SJCRH30 (cell line): ENCODE results near the gene RNF180. TPM values are rescaled to one million over a fixed set of nuclear protein-coding genes. Genes with fewer than 3 reads are reported as not detected.

Experiments used
- DNase-seq, 2 experiments: peaks; one replicate each; pipeline ENCODE4 v3.0.0-alpha.2; 2015 to 2020
- H3K27ac ChIP-seq: fragments of 250-450 bp; sonication (Bioruptor Pico); 2 replicates; pipeline ENCODE4 v1.5.1; 2020; ENCODE audit warnings: mild to moderate bottlenecking, moderate library complexity
- H3K27me3 ChIP-seq: fragments of 250-450 bp; sonication (Bioruptor Pico); 2 replicates; pipeline ENCODE4 v1.5.1; 2020; ENCODE audit warnings: mild to moderate bottlenecking, moderate library complexity
- H3K36me3 ChIP-seq: fragments of 250-450 bp; sonication (Bioruptor Pico); 2 replicates; pipeline ENCODE4 v1.5.1; 2020; ENCODE audit warnings: mild to moderate bottlenecking, moderate library complexity
- H3K4me1 ChIP-seq: fragments of 250-450 bp; sonication (Bioruptor Pico); 2 replicates; pipeline ENCODE4 v1.5.1; 2020; ENCODE audit warnings: mild to moderate bottlenecking, moderate library complexity
- H3K4me3 ChIP-seq: fragments of 250-450 bp; sonication (Bioruptor Pico); 2 replicates; pipeline ENCODE4 v1.5.1; 2020; ENCODE audit warnings: mild to moderate bottlenecking, moderate library complexity
- H3K9me3 ChIP-seq: fragments of 250-450 bp; sonication (Bioruptor Pico); replicated peaks from 2 replicates; pipeline ENCODE4 v1.5.1; 2020; ENCODE audit warnings: mild to moderate bottlenecking, moderate library complexity
- total RNA-seq: library from RNA; depleted of rRNA; stranded (reverse); fragments of >200 nt; shearing (Covaris generic); gene quantifications from 2 replicates; pipeline ENCODE4 v1.2.3, GENCODE V29; 2014; rRNA removed

RNF180 gene, protein sequence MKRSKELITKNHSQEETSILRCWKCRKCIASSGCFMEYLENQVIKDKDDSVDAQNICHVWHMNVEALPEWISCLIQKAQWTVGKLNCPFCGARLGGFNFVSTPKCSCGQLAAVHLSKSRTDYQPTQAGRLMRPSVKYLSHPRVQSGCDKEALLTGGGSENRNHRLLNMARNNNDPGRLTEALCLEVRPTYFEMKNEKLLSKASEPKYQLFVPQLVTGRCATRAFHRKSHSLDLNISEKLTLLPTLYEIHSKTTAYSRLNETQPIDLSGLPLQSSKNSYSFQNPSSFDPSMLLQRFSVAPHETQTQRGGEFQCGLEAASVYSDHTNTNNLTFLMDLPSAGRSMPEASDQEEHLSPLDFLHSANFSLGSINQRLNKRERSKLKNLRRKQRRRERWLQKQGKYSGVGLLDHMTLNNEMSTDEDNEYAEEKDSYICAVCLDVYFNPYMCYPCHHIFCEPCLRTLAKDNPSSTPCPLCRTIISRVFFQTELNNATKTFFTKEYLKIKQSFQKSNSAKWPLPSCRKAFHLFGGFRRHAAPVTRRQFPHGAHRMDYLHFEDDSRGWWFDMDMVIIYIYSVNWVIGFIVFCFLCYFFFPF
- 0.41 and 0.65 TPM in 2 replicates for total RNA-seq

DNA sequence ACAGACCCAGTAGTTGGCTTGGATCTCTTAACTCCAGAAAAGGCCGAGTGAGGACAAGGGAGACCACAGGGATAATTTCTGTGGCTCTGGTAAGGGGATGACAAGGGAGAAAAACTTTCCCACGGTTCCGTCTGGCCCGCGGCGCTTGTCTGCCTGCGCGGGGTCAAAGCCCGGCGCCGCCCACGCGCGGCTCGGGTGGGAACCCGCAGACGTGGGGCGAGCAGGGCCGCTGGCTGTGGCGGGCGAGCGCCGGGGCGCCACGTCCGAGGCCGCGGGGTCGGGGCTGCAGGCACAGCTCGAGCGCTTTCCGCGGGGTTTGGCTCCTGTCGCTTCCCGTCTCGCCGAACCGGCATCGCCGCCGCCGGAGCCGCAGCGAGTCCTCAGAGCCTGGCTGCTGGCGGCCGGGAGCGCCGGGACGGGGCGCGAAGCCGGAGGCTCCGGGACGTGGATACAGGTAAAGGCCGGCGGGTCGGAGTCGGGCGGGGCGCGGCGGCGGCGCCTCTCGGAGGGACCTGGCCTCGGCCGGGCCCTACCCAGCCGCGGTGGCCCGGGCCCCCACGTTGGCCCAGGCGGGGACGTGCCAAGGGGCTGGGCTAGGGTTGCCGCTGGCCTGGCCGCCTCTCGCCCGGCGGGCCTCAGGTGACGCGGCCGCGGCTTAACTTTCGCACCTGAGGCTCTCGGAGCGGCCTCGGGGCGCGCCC, at the start of gene RNF180:
RNF180 (plus strand) TSS at position 344 of the 701 bp plus-strand sequence. CDS start 34,965 bp downstream, outside the sequence.
- Histone ChIP-seq H3K9me3 (no peaks in the 10 kb centered on the region), H3K4me1 (no peaks in the 10 kb centered on the region), H3K4me3 (no peak within 1 kb of the TSS), H3K27ac (no peak within 1 kb of the TSS), H3K27me3 (no peaks in the 10 kb centered on the region), H3K36me3 (no peaks in the 10 kb centered on the region)
- DNase-seq = no peak

DNA sequence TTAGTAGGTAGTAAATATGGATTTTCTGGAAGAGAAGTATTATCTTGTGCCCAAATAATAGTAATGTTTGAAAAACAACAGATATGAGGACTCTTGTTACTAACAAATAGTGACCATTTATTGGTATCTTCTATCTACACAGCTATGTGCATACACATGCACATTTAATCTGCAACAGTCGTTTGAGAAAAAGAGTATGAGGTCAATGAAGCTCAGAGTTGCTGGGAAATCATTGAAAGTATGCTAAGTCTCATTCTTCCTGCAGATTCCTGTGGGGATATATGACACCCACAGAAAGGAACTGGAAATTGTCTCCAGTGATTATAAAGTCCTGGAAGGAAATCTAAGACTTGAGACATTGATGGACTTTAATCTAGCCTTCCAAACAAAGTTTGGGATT, 40.1 kb upstream of the RNF180 start:
- 0 out of 2 replicates have a peak, but pooled peaks cover 1% of the 10 kb centered on the region for H3K27me3 ChIP-seq
- no peaks in the 10 kb centered on the region for H3K9me3 ChIP-seq
- no peaks in the 10 kb centered on the region for H3K4me1 ChIP-seq
- no peak for DNase-seq
- no peak overlapping the region for H3K27ac ChIP-seq
- H3K4me3 ChIP-seq = no peak overlapping the region
- no peaks in the 10 kb centered on the region for H3K36me3 ChIP-seq

DNA sequence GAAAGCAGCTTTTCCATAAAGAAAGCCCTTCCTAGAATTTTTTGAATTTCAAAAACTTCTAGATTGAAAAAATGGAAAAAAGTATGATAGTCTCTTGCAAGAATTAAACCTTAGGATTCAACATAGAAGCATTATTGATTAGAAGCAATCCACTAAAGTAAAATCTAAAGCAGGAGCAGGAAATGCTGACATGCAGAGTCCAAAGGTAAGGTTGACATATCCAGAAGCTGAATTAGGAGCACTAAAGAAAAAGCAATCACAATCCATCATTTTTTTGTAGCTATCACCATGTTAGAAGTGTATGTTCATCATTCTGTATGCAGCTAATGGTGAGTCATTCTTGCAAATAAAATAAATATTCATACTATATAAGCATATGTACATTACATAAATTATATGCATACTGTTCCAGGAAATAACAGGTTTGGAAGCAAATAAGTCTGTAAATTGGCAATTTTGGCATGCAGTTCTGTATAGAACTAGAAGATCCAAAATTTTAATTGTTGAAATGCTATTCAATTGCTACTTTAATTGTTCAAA, 39.4 kb upstream of the RNF180 start:
- no peak overlapping the region for H3K4me3 ChIP-seq
- no peaks in the 10 kb centered on the region for H3K27me3 ChIP-seq
- no peak for DNase-seq
- H3K4me1 ChIP-seq = no peaks in the 10 kb centered on the region
- no peaks in the 10 kb centered on the region for H3K9me3 ChIP-seq
- no peaks in the 10 kb centered on the region for H3K36me3 ChIP-seq
- no peak overlapping the region for H3K27ac ChIP-seq

DNA sequence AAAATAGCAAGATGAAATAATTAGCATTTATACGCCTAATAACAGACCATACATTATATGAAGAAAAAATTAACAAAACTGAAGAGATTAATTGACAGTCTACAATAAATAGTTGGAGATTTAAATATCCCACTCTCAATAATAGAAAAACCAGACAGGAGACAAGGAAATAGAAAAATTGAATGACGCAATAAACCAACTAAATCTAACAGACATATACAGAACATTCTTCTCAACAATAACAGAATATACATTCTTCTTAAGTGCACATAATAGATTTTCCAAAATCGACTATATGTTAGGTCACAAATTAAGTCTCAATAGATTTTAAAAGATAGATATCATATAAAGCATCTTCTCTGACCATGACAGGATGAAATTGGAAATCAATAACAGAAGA, 25.6 kb upstream of the RNF180 start:
- no peak overlapping the region for H3K4me3 ChIP-seq
- no peak for DNase-seq
- H3K27ac ChIP-seq = no peak overlapping the region
- H3K36me3 ChIP-seq = no peaks in the 10 kb centered on the region
- no peaks in the 10 kb centered on the region; the same call in 1 of the 2 replicates for H3K4me1 ChIP-seq
- no peaks in the 10 kb centered on the region for H3K9me3 ChIP-seq
- H3K27me3 ChIP-seq = no peaks in the 10 kb centered on the region

DNA sequence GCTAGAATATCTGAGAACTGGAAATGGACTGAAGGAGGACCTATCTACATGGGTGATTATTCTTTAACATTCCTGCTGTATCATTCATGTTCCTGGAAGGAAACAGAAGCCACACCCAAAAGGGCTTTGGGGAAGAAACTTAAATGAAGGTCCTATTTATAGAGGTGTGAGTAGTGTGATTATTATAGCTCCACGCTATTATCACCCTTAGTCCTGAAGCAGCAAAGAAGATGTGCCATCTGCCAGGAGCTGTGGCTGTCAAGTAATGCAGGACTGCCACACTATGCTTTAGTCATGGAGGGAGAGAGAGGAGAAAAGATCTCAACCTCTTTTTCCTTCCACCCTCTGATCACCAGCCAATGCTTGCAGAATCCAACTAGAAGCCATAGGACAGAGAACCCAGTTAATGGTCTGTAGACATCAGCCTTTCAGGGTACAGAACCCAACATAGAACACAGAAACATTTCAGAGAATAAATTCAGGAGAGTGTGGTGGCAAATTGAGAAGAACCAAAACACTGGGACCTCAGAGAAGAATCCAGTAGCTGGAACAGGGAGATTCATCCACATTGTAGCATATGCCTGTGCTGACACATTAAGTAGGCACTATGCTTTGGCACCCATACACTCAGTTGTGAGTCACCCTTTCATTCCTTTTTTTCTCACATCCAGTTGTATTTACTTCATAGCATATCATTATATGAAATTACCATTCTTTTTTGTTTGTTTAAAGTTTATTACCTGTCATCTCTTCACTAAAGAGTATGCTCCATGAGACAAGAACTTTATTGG, 21.0 kb upstream of the RNF180 start:
- Histone ChIP-seq H3K36me3 (no peaks in the 10 kb centered on the region), H3K27ac (no peak overlapping the region), H3K4me1 (no peaks in the 10 kb centered on the region; the same call in 1 of the 2 replicates), H3K27me3 (no peaks in the 10 kb centered on the region), H3K9me3 (no peaks in the 10 kb centered on the region), H3K4me3 (no peak overlapping the region)
- DNase-seq = no peak

DNA sequence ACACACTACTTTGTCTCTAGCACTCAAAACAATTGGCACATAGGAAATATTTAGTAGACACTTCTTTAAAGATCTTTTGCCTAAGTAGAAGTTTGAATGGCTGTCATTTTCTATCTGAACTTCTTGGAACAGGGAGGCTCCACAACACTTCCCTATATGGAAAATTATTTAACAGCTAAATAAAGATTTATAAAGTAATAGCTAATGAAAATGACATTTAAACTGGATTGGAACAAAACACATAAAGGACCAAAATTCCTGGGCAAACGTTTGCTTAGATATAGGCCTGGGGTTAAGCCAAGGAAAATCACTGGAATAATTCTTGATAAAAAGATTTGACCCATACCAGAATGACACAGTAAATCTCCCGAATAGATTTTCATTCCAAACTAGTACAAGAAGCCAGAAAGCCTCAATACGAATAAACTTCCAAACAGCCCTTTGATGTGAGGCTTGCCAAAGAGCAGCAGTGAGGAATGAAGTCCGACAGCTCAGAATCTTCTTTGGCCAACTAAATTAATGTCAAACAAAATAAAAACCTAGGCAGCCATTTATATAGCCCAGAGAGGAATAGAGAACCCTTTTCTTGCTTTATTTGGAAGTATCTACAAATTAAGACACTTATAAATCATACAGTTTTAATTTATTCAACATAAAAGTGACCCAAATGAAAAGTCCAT, 20.3 kb upstream of the RNF180 start:
- no peaks in the 10 kb centered on the region for H3K36me3 ChIP-seq
- no peaks in the 10 kb centered on the region for H3K27me3 ChIP-seq
- no peak overlapping the region for H3K4me3 ChIP-seq
- no peaks in the 10 kb centered on the region; the same call in 1 of the 2 replicates for H3K4me1 ChIP-seq
- no peak for DNase-seq
- no peak overlapping the region for H3K27ac ChIP-seq
- no peaks in the 10 kb centered on the region for H3K9me3 ChIP-seq

DNA sequence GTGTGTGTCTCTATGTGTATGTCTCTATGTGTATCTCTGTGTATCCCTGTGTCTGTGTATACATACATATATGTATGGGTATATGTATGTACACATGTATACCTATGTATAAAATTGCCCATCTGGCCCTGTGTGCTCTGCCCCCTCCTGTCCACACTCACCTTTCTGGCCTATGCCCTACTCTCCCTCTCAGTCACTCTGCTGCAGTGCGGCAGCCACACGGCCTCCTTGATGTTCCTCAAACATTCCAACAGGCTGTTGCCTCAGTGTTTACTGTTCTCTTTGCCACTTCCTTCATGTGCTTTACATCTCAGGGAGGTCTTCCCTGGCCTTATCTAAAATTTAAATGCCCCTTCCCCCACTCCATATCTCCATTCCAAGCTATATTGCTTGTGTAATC, 18.3 kb upstream of the RNF180 start:
- Histone ChIP-seq H3K4me3 (no peak overlapping the region), H3K27ac (no peak overlapping the region), H3K36me3 (no peaks in the 10 kb centered on the region), H3K27me3 (no peaks in the 10 kb centered on the region), H3K9me3 (no peaks in the 10 kb centered on the region), H3K4me1 (no peaks in the 10 kb centered on the region; the same call in 1 of the 2 replicates)
- DNase-seq = no peak

DNA sequence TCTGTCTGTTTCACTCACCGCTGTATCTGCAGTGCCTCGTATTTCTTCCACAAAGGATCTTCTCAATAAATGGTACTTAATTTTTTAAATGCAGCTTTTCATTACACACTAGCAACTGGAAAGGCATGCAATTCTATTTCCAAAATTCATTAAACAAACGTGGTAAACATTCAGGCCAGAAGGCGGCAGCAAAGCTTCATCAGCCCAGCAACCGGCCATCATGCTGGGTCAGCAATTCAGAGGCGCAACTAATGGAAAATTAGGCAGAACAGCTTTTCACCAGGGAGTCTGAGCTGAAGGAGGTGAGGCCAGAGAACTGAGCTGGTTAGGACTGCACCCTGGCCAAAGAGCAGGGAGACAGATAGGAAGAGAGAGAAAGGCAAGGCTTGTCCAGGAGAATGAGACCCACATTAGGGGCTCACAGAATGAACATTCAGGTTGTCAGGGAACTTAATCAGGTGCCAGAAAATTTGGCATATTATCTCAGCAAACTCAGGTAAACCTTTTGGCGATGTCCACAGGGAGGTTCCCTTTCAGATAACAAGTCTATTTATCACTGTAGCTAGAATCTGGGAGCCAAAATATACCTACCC, 17.7 kb upstream of the RNF180 start:
- Histone ChIP-seq H3K36me3 (no peaks in the 10 kb centered on the region), H3K9me3 (no peaks in the 10 kb centered on the region), H3K4me3 (no peak overlapping the region), H3K27me3 (no peaks in the 10 kb centered on the region), H3K27ac (no peak overlapping the region), H3K4me1 (no peaks in the 10 kb centered on the region; the same call in 1 of the 2 replicates)
- DNase-seq = peak; percentile 41 to 69

DNA sequence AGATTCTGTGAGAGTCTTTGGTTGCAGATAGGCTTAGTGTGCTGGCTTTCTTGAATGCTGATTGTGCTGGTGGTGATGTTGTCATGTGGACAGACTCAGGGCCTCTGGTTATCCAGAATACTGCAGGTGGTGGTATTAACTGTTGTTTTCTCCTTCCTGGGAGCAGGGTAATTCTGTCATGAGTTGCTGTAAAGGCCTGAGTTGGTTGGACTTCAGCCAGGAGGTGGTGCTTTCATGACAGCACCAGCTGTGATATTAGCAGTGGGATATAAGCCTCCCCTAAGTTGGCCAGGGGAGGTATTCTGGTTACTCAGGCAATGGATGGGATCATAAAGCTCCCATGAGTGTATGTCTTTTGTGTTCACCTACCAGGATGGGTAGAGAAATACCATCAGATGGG, 16.4 kb upstream of the RNF180 start:
- DNase-seq = peak; percentile 47 to 62
- H3K9me3 ChIP-seq = no peaks in the 10 kb centered on the region
- H3K36me3 ChIP-seq = no peaks in the 10 kb centered on the region
- no peaks in the 10 kb centered on the region for H3K27me3 ChIP-seq
- H3K4me3 ChIP-seq = no peak overlapping the region
- H3K27ac ChIP-seq = no peak overlapping the region
- H3K4me1 ChIP-seq = no peaks in the 10 kb centered on the region

DNA sequence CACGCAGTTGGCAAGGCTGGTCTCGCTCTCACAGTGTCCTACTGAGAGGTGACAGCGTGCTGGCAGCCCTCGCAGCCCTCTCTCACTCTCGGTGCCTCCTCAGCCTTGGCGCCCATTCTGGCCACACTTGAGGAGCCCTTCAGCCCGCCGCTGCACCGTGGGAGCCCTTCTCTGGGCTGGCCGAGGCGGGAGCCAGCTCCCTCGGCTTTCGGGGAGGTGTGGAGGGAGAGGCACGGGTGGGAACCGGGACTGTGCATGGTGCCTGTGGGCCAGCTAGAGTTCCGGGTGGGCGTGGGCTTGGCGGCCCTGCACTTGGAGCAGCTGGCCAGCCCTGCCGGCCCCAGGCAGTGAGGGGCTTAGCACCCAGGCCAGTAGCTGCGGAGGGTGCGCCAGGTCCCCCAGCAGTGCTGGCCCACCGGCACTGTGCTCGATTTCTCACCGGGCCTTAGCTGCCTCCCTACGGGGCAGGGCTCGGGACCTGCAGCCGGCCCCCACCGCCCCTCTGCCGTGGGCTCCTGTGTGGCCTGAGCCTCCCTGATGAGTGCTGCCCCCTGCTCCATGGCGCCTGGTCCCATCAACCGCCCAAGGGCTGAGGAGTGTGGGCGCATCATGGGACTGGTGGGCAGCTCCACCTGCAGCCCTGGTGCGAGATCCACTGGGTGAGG, 15.7 kb upstream of the RNF180 start:
- Histone ChIP-seq H3K4me1 (no peaks in the 10 kb centered on the region), H3K36me3 (no peaks in the 10 kb centered on the region), H3K27me3 (no peaks in the 10 kb centered on the region), H3K4me3 (no peak overlapping the region), H3K9me3 (no peaks in the 10 kb centered on the region), H3K27ac (no peak overlapping the region)
- DNase-seq = no peak

DNA sequence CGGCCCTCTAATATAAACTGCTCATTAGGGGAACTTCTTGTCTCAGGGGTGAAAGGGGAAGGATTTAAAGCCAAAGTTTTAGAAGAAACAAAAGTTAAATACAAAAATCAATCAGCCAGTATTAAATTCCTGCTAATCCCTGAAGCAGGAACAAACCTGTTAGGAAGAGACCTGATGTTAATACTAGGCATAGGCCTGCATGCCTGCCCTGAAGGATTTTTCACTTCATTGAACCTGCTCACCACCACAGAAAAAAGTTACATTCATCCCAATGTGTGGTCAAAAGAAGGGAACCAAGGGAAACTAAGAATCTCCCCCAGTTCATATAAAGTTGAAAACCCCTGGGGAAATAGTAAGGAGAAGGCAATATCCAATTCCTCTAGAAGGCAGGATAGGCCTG, 9.4 kb upstream of the RNF180 start:
- Histone ChIP-seq H3K36me3 (no peaks in the 10 kb centered on the region), H3K4me1 (no peaks in the 10 kb centered on the region), H3K27ac (no peak overlapping the region), H3K9me3 (no peaks in the 10 kb centered on the region), H3K27me3 (no peaks in the 10 kb centered on the region), H3K4me3 (no peak overlapping the region)
- DNase-seq = no peak

DNA sequence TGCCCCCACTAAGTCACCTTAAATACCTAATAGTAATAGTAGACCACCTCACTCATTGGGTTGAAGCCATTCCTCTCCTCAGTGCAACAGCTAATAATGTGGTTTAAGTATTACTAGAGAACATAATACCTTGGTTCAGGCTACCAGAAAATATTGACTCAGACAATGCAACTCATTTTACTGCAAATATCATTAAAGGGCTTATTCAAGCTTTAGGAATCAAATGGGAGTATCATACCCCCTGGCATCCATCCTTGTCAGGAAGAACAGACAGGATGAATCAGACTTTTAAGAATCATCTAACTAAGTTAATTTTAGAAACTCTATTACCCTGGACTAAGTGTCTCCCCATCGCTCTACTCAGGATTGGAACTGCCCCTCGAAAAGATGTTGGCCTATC, 6.8 kb upstream of the RNF180 start:
- Histone ChIP-seq H3K4me1 (no peaks in the 10 kb centered on the region), H3K36me3 (no peaks in the 10 kb centered on the region), H3K4me3 (no peak overlapping the region), H3K27ac (no peak overlapping the region), H3K27me3 (no peaks in the 10 kb centered on the region), H3K9me3 (no peaks in the 10 kb centered on the region)
- no peak for DNase-seq

DNA sequence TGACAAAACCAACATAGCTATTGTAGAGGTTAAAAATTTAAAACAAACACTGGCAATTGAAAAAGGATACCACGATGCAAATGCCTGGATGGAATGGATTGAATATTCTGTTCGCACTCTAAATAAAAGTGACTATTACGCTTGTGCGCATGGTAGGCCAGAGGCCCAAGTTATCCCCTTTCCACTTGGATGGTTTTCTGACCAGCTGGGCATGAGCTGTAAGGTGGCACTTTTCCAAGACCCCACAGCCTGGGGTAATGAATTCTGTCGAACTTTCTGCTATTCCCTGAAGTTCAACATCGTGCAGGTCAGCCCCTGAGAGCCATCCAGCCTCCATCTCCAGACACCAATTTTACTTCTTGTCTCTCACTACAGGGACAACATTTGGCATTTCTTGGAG, 5.4 kb upstream of the RNF180 start:
- DNase-seq = no peak
- Histone ChIP-seq H3K9me3 (no peaks in the 10 kb centered on the region), H3K27me3 (no peaks in the 10 kb centered on the region), H3K36me3 (no peaks in the 10 kb centered on the region), H3K4me3 (no peak overlapping the region), H3K27ac (no peak overlapping the region), H3K4me1 (no peaks in the 10 kb centered on the region)
